HG03342 (cell line): Measurements from ENCODE around the gene FRK.
"Not testable (repeated sequence)": the region's sequence is repeated elsewhere in the genome, so short reads cannot be mapped to it uniquely, and the experiment has no call there.

ENCODE experiments used
- ATAC-seq: cut with Tn5 transposase; IDR thresholded peaks from one replicate; pipeline ENCODE4 v1.9.1; 2021; ENCODE audit warnings: mild to moderate bottlenecking, moderate library complexity; ENCODE audit not compliant: unreplicated experiment

FRK gene

GRCh38 chr6:115954740-115955139 is 106.0 kb downstream of the FRK start:
- ATAC-seq: no peak

- ATAC-seq: no peak
Observed at GRCh38 chr6:115948751-115949150, 111.9 kb downstream of the FRK start.

DNA sequence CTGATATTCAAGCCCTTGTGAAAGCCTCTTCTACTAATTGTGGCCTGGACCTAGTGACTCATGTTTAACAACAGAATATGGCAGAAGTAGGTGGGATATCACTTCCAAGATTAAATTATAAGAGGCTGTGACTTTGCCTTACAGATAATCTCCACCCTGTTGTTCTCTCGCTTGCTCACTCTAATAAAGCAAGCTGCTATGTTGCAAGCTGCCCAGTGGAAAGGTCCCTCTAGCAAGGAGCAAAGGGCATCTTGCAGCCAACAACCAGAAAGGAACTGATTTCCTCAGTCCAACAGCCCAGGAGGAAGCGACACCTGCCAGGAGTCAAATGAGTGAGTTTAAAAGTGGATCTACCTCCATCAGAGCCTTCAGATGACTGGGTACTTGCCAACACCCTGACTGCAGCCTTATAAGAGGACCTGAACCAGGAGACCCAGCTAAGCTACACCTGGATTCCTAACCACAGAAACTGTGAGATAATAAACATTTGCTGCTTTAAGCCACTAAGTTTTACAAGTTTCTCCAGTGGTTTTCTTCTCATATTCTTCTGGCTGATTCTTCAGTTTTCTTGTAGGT is 112.6 kb downstream of the FRK start:
- ATAC-seq: no peak

DNA sequence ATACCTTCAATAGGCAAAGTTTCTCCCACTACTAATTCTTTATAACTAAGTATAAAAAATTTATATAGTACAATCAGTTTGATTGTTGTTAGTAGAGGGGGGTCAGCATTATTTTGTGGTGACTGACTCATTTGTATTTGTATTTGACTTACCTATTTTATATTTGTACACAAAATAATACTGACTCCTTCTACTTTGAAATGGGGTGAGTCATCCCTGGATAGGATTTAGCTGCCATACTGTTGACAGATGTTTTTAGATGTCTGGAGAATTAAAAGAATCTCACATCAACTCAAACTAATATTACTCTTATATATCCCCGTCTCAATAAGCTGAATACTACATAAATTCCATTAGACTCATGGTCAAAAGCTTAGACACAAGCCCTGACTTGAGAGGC is 114.9 kb downstream of the FRK start:
- no peak for ATAC-seq

DNA sequence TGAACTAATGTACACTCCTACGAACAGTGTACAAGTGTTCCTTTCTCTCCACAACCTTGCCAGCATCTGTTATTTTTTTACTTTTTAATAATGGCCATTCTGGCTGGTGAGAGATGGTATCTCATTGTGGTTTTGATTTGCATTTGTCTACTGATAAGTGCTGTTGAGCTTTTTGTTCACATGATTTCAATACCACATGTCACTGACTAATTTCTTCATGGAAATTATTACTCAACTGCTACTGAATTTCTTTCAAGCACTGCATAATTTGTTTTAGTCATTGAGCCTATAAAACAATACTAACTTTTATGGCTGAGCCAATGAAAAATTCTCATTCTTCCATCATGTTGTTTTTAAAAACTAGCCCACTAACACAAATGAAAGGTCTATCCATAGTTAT is 115.4 kb downstream of the FRK start:
- no peak for ATAC-seq

DNA sequence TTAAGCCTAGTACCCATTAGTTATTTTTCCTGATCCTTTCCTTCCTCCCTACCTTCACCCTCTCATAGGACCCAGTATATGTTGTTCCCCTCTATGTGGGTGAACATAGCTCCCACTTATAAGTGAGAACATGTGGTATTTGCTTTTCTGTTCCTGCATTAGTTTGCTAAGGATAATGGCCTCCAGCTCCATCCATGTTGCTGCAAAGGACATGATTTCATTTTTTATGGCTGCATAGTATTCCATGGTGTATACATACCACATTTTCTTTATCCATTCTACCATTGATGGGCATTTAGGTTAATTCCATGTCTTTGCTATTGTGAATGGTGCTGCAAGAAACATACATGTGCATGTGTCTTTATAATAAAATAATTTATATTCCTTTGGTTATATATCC is 115.9 kb downstream of the FRK start:
- not testable (repeated sequence) for ATAC-seq

DNA sequence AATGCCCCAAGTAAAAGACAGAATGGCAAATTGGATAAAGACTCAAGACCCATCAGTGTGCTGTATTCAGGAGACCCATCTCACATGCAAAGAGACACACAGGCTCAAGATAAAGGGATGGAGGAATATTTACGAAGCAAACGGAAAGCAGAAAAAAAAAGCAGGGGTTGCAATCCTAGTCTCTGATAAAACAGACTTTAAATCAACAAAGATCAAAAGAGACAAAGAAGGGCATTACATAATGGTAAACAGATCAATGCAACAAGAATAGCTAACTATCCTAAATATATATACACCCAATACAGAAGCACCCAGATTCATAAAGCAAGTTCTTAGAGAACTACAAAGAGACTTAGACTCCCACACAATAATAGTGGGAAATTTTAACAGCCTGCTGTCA is 123.2 kb downstream of the FRK start:
- ATAC-seq: not testable (repeated sequence)

DNA sequence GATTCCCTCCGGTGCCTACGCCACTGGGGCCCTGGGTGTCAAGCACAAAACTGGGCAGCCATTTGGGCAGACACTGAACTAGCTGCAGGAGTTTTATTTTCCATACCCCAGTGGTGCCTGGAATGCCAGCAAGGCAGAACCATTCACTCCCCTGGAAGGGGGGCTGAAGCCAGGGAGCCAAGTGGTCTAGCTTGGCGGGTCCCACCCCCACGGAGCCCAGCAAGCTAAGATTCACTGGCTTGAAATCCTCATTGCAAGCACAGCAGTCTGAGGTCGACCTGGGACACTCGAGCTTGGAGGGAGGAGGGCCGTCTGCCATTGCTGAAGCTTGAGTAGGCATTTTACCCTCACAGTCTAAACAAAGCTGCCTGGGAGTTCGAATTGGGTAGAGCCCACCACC is 125.3 kb downstream of the FRK start:
- no peak for ATAC-seq

GRCh38 chr6:115934829-115935228 is 125.9 kb downstream of the FRK start:
- no peak for ATAC-seq

DNA sequence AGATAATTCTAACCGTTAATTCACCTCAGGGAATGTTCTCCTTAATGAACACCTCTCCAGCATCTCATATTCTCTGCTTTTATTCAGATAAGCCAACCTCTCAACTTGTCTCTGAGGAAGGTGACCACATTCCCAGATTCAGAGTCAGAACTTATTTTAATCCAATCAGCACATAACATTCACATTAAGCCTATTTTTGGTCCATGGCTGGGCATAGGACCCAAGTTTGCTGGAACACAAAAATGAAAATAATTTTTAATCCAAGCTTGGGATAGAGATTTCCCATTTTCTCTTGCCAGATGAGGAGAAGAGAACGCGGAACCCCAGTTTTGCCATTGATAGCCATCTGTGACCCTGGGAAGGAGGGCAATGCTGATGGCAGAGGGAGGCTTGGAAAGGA is 126.5 kb downstream of the FRK start:
- ATAC-seq: no peak

GRCh38 chr6:115932481-115932880 is 128.2 kb downstream of the FRK start:
- peak; percentile 77 for ATAC-seq

DNA sequence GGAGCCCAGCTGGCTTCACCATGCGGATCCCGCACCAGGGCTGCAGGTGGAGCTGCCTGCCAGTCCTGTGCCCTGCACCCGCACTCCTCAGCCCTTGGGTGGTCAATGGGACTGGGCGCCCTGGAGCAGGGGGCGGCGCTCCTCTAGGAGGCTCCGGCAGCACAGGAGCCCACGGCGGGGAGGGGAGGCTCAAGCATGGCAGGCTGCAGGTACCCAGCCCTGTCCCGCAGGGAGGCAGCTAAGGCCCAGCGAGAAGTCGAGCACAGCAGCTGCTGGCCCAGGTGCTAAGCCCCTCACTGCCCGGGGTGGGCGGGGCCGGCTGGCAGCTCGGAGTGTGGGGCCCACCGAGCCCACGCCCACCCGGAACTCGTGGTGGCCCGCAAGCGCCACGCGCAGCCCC is 132.7 kb downstream of the FRK start:
- not testable (repeated sequence) for ATAC-seq

DNA sequence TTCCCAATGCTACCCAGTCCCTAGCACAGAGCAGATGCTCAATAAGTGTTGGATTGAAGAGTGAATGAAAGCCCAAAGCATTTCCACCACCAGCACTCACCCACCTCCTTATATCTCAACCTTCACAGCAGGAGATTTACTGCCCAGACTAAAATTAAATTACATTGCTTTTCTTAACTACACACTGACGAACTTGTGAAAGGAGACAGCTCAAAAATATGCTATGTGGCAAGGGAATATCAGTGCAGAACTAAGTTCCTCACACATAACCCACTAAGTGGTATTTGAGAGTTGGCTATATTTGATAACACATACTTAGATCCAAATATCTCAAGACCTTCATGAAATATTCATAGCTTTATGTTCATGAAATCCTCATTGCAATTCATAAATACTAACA is 137.7 kb downstream of the FRK start:
- no peak for ATAC-seq

DNA sequence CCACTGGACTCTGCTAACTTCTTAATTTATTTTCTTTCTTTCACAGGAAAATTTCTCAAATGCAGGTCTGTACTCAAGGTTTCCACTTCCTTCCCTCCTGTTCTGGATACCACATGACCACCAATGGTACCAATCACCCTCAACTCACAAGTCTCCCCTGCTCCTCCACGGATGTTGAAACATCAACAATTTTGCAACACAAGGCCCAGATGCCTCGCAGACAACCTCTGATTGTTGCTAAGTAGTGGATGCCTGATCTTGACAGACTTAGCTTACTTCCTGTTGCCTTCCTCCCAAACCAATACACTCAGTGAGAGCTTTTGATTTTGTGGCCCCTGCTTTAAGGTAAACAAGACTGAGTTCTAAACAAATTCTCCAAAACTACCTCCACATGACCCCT is 146.6 kb downstream of the FRK start:
- no peak for ATAC-seq

DNA sequence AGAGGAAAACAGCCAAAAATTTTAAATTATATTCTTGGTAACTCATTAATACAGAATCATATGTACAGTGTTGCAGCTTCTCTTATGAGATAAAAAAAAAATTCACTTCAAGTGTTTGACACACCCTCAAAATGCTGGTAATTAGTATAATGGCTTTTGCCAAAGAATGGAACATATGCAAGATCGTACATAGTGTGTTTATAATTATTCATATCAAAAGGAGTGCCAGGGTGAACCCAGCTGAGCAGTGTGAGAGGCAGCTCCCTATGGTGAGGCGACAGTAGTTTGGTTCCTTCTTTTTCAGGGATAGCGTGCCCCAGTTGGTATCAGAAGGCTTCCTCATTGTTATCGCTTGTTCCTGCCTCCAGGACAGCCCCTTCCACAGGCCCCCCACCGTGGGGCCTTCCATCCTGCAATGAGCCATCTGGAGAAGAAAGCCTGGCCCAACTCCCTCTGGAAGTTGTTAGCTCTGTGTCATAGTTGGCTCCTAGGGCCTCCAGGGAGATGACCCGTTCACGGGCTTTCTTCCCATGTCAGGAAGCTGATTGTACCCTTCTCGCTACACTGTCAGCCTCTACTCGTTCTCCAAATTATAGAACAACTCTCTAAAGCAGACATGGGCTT is 150.7 kb downstream of the FRK start:
- ATAC-seq: no peak

GRCh38 chr6:115908906-115909559 is 151.7 kb downstream of the FRK start:
- no peak for ATAC-seq

DNA sequence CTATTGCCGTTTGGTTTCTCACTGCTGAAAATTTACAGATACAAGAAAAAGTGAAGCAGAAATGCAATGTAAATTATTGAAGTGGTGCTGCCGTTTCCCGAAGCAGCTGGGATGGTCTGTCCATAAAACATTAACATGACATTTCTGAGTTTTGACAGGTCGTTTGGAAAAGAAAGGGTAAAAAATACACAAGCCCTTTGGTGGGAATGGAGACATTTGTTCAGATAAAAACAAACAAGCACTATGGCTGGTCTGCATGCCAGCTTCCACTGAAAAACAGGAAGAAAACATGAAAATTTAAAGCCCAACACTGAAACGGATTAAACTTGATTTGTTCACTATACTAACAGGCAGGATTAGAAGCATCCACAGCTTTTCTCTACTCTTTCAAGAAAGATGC is 155.2 kb downstream of the FRK start:
- no peak for ATAC-seq

DNA sequence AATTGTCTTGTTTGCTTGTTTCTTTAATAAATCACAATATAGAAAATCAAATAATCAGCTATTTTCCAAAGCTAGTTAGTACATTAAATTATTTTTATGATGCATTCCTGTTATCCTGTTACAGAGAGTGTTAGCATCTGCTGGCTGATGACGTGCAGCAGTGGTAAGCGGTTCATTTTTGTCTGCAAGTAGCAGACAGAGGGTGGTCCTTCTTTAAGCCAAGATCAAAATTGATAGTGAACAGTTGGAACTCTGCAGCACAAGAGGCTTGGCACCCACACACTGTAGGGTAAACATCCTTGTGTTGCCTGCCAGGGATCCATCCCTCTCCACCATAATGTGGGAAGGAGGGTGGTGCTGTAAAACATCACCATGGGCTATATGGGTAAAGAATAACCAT is 158.3 kb downstream of the FRK start:
- no peak for ATAC-seq

GRCh38 chr6:115901896-115902295 is 158.8 kb downstream of the FRK start:
- ATAC-seq: no peak

GRCh38 chr6:115899730-115900282 is 160.9 kb downstream of the FRK start:
- peak; percentile 51 for ATAC-seq

DNA sequence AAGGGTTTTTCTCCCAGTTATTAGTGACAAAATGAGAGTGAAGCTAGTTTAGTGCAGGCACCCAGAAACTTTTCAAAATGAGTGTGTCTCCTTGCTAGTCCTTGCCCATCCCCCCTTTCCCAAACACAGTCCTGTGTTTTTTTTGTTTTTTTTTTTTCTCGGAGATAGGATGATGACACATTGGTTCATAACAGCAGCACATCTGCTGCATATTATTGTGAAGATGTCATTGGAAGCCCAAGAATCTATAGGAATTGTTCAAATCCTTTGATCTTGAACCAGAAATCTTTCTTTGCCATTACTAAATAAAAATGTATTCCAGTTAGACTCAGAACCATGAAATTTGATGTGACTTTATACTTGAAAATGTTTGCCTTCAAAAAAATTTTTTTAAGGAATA is 162.4 kb downstream of the FRK start:
- ATAC-seq: no peak

DNA sequence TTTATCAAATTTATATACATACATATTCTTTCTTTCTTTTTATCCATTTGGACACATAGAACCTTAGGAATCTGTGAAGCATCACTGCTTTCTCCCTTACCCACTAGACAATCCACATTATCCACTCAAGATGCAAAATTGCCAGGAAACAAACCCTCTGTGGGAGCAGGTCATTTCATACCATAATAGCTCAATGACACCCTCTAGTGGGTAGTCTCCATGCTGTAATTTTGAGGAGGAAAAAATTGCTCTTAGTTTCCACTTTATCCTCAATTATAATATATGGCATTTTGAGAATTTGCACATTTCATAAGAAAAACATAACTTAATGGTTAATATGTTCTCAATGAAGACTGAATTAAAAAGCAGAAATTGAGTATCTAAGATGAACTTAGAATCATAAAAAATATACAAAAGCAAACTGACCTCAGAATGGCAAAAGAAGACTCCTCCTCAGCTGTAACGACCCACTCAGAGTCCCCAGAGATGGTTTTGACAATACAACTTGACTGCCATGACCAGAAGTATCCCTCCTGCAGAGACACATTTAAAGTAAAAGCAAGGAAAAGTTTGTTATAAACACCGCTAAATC is 164.1 kb downstream of the FRK start:
- ATAC-seq: peak; percentile 40
